ENCODE data around the gene CTNNA3.
"Not testable (repeated sequence)": the region's sequence is repeated elsewhere in the genome, so short reads cannot be mapped to it uniquely, and the experiment has no call there.

The CTNNA3 gene

GRCh38 chr10:67230680-67231500, 465.1 kb downstream of the CTNNA3 start:
- not testable (repeated sequence) for FAIRE-seq

GRCh38 chr10:67225226-67225625, 470.8 kb downstream of the CTNNA3 start:
- no peak for FAIRE-seq

- FAIRE-seq: no peak
These were observed 471.4 kb downstream of the CTNNA3 start for GRCh38 chr10:67224553-67224952.

GRCh38 chr10:67222934-67223333, 473.1 kb downstream of the CTNNA3 start:
- FAIRE-seq: no peak

DNA sequence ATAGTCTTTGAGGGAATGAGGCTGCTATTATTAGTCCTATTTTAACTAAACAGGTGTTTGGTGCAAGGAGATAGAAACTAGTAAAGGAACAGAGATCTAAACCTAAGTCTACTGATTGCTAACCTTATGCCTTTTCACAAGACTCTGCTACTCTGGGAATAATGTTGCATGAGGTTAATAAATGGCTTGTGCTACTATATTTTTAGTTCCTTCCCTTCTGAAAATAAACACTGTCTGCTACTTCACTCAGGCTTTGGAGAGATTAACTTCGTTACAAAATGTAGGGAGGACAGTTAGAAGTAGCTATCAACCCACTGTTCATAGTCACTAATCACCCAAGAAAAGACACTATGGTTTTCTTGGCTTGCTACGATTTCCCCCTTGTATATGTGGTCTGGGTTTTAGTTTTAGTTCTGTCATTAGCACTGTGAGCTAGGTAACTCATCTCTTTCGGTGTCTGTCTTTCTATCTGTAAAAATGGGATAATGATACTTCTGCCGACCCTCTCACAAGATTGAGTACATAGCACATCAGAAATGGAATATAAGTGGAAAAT, 474.0 kb downstream of the CTNNA3 start:
- no peak for FAIRE-seq

- FAIRE-seq: no peak
These were observed 484.3 kb downstream of the CTNNA3 start for GRCh38 chr10:67211680-67212079.

DNA sequence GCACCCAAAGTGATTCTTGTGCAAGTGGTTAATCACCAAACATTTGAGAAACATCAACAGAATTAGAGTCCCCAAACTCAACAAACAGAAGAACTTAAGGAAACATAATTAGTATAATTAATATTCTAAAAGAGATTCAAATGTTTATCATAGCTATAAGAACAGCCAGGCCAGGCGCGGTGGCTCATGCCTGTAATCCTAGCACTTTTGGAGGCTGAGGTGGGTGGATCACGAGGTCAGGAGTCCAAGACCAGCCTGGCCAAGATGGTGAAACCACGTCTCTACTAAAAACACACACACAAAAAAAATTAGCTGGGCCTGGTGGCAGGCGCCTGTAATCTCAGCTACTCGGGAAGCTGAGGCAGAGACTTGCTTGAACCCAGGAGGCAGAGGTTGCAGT, 488.1 kb downstream of the CTNNA3 start:
- FAIRE-seq: not testable (repeated sequence)

- no peak for FAIRE-seq
These were observed 495.0 kb downstream of the CTNNA3 start for GRCh38 chr10:67200913-67201564.

- no peak for FAIRE-seq
These were observed 520.6 kb downstream of the CTNNA3 start for GRCh38 chr10:67175354-67175753.

DNA sequence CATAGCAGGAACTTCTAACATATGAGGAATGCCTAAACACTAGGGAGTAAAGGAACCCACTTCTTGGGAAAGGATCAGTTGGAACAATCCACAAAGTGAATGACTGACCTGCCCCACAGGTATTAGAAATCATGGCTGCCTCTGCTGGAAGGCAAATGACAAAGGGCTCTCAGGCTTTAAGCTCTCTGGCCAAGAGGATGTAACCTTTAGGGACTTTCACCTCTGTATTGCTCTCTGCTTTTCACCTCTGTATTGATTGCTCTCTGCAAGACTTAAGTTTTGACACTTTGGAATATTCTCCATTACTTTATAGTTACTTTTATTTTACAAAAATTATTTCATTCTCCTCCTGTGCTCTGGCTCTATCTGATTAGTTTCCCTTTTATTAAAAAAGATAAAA, 522.2 kb downstream of the CTNNA3 start:
- FAIRE-seq: no peak

DNA sequence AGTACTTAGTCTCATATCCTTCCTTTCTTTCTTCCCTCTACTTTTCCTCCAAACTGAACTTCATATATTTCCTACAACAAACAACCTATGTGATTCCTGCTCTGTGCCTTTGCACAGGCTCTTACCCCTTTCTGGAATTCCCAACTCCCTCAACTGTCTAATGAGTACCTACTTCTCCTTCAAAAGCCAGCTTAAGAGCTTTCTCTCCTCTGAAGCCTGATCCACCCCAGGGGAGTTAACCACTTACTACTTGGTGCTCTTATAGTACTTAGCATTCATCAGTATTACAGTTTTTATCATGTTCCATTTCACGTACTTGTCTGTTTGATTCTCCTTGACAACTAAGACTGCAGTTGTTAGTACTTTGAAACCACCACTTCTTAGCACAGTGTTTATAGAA, 524.0 kb downstream of the CTNNA3 start:
- no peak for FAIRE-seq

DNA sequence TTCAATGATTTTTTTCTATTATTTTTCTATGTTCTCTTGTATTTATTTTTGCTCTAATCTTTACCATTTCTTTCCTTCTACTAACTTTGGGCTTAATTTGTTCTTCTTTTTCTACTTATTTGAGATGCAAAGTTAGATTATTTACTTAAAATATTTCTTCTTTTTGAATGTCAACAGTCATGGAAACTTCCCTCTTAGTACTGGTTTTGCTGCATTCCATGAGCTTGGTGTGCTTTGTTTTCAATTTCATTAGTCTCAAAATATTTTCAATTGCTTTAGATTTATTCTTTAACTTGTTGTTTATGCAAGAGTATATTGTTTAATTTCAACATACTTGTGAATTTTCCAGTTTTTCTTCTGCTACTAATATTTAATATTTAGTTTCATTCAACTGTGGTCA, 539.8 kb downstream of the CTNNA3 start:
- no peak for FAIRE-seq

DNA sequence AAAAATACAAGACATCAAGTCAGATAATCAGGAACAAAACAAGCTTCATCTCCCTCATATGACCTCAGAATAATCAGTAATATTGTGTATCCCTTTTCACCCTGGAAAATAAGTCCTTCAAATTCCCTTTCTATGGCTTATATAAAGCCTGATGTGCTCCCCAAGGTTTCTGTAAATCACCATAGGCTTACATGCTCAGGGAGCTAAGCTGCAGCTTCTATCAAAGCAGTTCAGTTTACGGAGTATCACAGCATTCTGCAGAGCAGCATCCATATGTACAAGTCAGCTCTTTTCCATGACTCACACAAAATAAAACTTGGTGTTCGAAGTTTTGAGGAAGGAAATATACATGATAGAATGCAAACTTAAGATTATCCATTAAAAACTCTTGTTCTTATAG, 544.5 kb downstream of the CTNNA3 start:
- FAIRE-seq: no peak

DNA sequence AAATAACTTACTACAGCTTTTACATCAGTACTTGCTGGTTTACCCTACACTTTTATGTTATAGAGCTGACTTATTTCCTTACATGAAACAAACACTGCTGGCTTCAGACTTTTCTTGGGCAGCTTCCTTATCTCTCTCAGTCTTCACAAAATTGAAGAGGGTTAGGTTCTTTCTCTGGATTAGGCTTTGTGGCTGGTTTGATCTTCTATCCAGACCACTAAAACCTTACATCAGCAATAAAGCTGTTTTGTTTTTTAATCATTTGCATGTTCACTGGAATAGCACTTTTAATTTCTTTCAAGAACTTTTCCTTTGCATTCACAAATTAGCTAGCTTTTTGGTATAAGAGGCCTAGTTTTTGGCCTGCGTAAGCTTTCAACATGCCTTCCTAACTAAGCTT, 551.5 kb downstream of the CTNNA3 start:
- FAIRE-seq: no peak

DNA sequence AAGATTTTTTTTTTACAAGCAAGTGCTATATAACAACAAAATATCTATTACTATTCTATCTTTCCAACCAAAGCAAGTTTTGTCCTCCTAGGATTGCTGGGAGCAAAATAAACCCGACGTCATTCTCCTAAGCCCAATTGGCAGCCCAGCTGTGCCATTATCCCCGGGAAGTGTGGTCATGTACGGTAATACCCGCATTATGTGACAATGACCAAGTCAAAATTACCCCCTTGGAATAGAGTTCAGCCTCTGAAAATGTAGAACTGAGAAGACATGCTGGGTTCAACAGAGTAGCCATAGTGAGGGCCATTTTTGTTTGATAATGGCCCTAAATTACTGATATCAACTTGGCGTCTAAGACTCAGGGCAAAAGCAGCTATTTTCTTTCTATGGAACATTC, 554.7 kb downstream of the CTNNA3 start:
- FAIRE-seq: no peak

- no peak for FAIRE-seq
These were observed 555.4 kb downstream of the CTNNA3 start for GRCh38 chr10:67140641-67141040.

- FAIRE-seq: no peak
These were observed 568.6 kb downstream of the CTNNA3 start for GRCh38 chr10:67127441-67127840.

GRCh38 chr10:67119651-67120050, 576.3 kb downstream of the CTNNA3 start:
- FAIRE-seq: no peak

DNA sequence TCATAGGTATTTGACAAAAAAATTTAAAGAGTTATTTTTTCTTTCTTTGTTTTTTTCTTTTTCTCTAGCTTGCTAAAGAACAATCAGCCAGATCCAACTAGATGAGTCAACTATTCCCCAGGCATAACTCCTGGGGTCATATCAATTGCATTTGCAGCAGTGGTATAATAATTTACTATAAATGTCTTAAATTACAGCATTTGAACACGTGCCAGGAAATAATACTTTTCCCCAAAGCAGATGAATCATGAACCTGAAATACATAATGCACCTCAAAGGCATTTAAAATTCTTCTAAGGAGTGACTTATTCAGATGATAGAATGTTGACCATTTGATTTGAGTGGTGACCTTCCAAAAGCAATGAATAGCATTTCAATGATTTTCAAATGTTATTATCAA, 580.0 kb downstream of the CTNNA3 start:
- FAIRE-seq: no peak

- FAIRE-seq: no peak
These were observed 581.0 kb downstream of the CTNNA3 start for GRCh38 chr10:67114945-67115344.

DNA sequence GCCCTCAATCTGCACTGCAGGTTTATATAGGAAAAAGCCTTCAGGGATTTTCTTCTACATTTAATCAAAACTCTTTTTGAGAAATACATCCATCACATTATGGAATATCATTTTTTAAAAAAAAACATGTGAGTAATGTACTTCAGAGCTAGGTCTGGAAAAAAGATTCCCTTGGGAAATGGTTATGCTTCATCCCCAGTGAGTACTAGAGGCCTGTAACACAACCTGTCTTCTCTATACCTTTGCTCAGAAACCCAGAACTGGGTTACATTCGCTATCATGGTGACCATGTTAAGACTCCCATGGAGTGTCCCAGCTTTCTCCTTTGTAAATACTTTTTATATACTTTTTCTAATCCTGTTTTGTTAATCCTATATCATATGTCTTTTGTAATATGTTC, 583.2 kb downstream of the CTNNA3 start:
- FAIRE-seq: no peak

GRCh38 chr10:67110286-67110685, 585.7 kb downstream of the CTNNA3 start:
- no peak for FAIRE-seq

DNA sequence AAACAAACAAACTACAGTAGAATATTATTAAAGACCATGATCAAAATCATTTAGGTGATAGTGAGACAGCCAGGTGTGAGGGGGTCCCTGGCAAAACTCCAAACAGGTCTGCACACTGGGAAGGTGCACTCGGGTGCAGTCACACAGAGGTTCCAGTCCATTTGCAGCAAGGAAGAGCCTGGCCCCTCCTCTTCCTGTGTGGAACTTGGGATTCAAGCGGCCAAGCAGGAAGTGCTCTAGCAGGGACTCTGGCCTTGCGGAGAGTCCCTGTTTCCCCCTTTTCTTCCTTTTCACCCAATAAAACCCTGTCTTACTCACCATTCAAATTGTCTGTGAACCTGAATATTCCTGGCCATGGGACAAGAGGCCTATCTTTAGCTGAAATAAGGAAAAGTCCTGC, 588.3 kb downstream of the CTNNA3 start:
- no peak for FAIRE-seq

DNA sequence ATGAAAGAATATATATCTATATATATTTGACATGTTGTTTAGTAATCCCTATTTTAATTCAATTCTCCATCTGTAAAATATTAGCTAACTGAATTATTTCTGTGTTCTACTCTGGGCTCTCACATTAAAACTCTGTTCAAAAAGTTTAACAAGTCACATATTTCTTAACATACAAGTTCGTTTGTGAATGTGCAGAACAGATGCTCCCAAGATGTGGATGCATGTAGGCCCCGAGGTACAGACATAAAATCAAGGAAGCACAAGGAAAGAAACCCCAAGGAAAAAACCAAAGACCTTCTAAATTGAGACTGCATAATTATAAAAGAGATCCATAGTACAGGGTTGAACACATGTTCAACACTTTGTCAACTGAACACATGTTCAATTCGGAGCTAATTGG, 595.0 kb downstream of the CTNNA3 start:
- no peak for FAIRE-seq
